GM12878 (cell line): ENCODE results near the gene KDM1B. TPM values are rescaled to one million over a fixed set of nuclear protein-coding genes. Genes with fewer than 3 reads are reported as not detected.

Experiments
- ATAC-seq: fragments of 200-7000 bp; cut with Tn5 transposase; 3 replicates; pipeline ENCODE4 v1.9.1; 2020; ENCODE audit warnings: mild to moderate bottlenecking, moderate library complexity
- BruUV-seq: library from RNA; stranded (reverse); fragments of 400-500 nt; replicated peaks from 2 replicates; lab custom pipeline; 2021; lab: Mats Ljungman, UMichigan
- CTCF ChIA-PET: fragments of 300-600 bp; sonication (Branson Sonifier 250); formaldehyde crosslinking; extraction: SDS; loops from one replicate; lab custom pipeline; 2021; ENCODE audit warnings: inconsistent platforms; lab: Yijun Ruan, JAX
- POLR2A ChIA-PET: fragments of 350-600 bp; formaldehyde crosslinking; extraction: SDS; loops from one replicate; lab custom pipeline; 2021; ENCODE audit warnings: inconsistent platforms; lab: Charles Lee
- RAD21 ChIA-PET: fragments of 300-600 bp; sonication (Branson Sonifier 250); formaldehyde crosslinking; loops from one replicate; lab custom pipeline; 2023; ENCODE audit warnings: antibody characterized with exemption; ENCODE audit not compliant: unreplicated experiment; lab: Charles Lee
- SMC1A ChIA-PET: fragments of 300-600 bp; sonication (Branson Sonifier 250); formaldehyde crosslinking; loops from one replicate; lab custom pipeline; 2023; ENCODE audit not compliant: unreplicated experiment, uncharacterized antibody; lab: Charles Lee
- DNase-seq: peaks from one replicate; pipeline ENCODE4 v3.0.0-alpha.2; 2011; ENCODE audit warnings: low read depth, low spot score
- FAIRE-seq: peaks from 3 replicates; lab custom pipeline; 2011; peaks lifted over from hg19 to GRCh38; lab: Jason Lieb, UNC
- H2AFZ ChIP-seq: 2 replicates; pipeline ENCODE4 v1.6.0; 2011; ENCODE audit warnings: low read depth, low read length, control low read depth; ENCODE audit not compliant: control insufficient read depth
- H3K27ac ChIP-seq: 2 replicates; pipeline ENCODE4 v1.5.1; 2011; ENCODE audit warnings: control low read depth; ENCODE audit not compliant: control insufficient read depth, insufficient read depth
- H3K27me3 ChIP-seq, 2 experiments: replicated peaks in 1 of 2; 2 replicates each; pipeline versions ENCODE4 v1.6.0 to v1.6.1; 2011; ENCODE audit warnings: low read length in 1 of 2; ENCODE audit not compliant: control insufficient read depth in 2 of 2, insufficient read depth in 2 of 2
- H3K36me3 ChIP-seq, 2 experiments: 2 replicates each; pipeline ENCODE4 v1.5.1; 2011; ENCODE audit warnings: low read length in 1 of 2; ENCODE audit not compliant: control insufficient read depth in 2 of 2, insufficient read depth in 2 of 2
- H3K4me1 ChIP-seq: 2 replicates; pipeline ENCODE4 v1.6.1; 2011; ENCODE audit warnings: mild to moderate bottlenecking, low read length, moderate library complexity, mixed read lengths; ENCODE audit not compliant: control insufficient read depth, insufficient read depth
- H3K4me2 ChIP-seq: 2 replicates; pipeline ENCODE4 v1.6.0; 2011; ENCODE audit warnings: control low read depth; ENCODE audit not compliant: control insufficient read depth, insufficient read depth
- H3K4me3 ChIP-seq: fragments of 200-600 bp; sonication (generic); 2 replicates; pipeline ENCODE4 v1.5.1; 2016
- H3K79me2 ChIP-seq: 2 replicates; pipeline ENCODE4 v1.6.0; 2011; ENCODE audit warnings: low read length; ENCODE audit not compliant: control insufficient read depth, insufficient read depth
- H3K9ac ChIP-seq: 2 replicates; pipeline ENCODE4 v1.8.0; 2011; ENCODE audit warnings: low read length, control low read depth, mixed read lengths; ENCODE audit not compliant: control insufficient read depth, insufficient read depth
- H3K9me3 ChIP-seq: replicated peaks from 3 replicates; pipeline ENCODE4 v1.5.1; 2011; ENCODE audit warnings: mild to moderate bottlenecking, low read length; ENCODE audit not compliant: control insufficient read depth, insufficient read depth
- H4K20me1 ChIP-seq: 2 replicates; pipeline ENCODE4 v1.6.0; 2011; ENCODE audit not compliant: control insufficient read depth, insufficient read depth
- CHD1 ChIP-seq: IDR thresholded peaks from 2 replicates; pipeline ENCODE4 v1.6.1; 2012; ENCODE audit warnings: low read depth, low read length, improper control_type of control experiment
- FOXM1 ChIP-seq: IDR thresholded peaks from 2 replicates; pipeline ENCODE4 v1.6.1; 2012; ENCODE audit warnings: low read depth, mild to moderate bottlenecking, inconsistent platforms, low read length, moderate library complexity
- HDGF ChIP-seq: fragments of 450-650 bp; IDR thresholded peaks from 2 replicates; pipeline ENCODE4 v1.6.1; 2016; ENCODE audit warnings: antibody characterized with exemption
- IKZF2 ChIP-seq, 2 experiments: fragments of 450-650 bp; IDR thresholded peaks; 2 replicates each; pipeline ENCODE4 v1.6.1; 2017; ENCODE audit warnings: mild to moderate bottlenecking in 2 of 2, moderate library complexity in 2 of 2
- IRF4 ChIP-seq: IDR thresholded peaks from 2 replicates; pipeline ENCODE4 v1.6.1; 2011; ENCODE audit warnings: low read depth, low read length
- LARP7 ChIP-seq: fragments of 450-650 bp; IDR thresholded peaks from 2 replicates; pipeline ENCODE4 v1.6.1; 2017; ENCODE audit warnings: mild to moderate bottlenecking
- NBN ChIP-seq: fragments of 450-650 bp; IDR thresholded peaks from 2 replicates; pipeline ENCODE4 v1.6.1; 2016
- NFYA ChIP-seq: IDR thresholded peaks from 2 replicates; pipeline ENCODE4 v1.6.1; 2011; ENCODE audit warnings: low read depth, mild to moderate bottlenecking, low read length, improper control_type of control experiment, borderline replicate concordance
- NR2C1 ChIP-seq: fragments of 450-650 bp; IDR thresholded peaks from 2 replicates; pipeline ENCODE4 v1.6.1; 2017; ENCODE audit warnings: antibody characterized with exemption, mild to moderate bottlenecking, moderate library complexity
- POLR2A ChIP-seq: IDR thresholded peaks from 2 replicates; pipeline ENCODE4 v1.6.1; 2011; ENCODE audit warnings: low read depth, mild to moderate bottlenecking, low read length
- POLR2AphosphoS5 ChIP-seq: IDR thresholded peaks from 2 replicates; pipeline ENCODE4 v1.6.1; 2011; ENCODE audit warnings: mild to moderate bottlenecking, low read length, inconsistent platforms
- TARDBP ChIP-seq: IDR thresholded peaks from 2 replicates; pipeline ENCODE4 v1.6.1; 2016; ENCODE audit warnings: borderline replicate concordance
- WGBS: methylation state at CpG from one replicate; pipeline ENCODE4 v1.1.6; 2016; ENCODE audit warnings: low lambda C conversion rate; ENCODE audit not compliant: insufficient replicate concordance, insufficient coverage; ENCODE audit errors: missing lambda C conversion rate; 5-methylcytosine and 5-hydroxymethylcytosine counted together
- in situ Hi-C: fragments of 300-500 bp; cut with MboI; formaldehyde crosslinking; loops from 9 replicates; pipeline ENCODE4 v1.14.3; 2018; ENCODE audit warnings: mixed read lengths
- intact Hi-C: fragments of 100-400 bp; cut with micrococcal nuclease; formaldehyde crosslinking; loops from one replicate; pipeline ENCODE4 v1.14.2; 2022; ENCODE audit not compliant: unreplicated experiment
- polyA plus RNA-seq, 11 experiments: library from polyadenylated mRNA; depleted of rRNA in 4 of 11; unstranded in 6 of 11; stranded (reverse) in 5 of 11; fragments of >200 nt; fragmentation: Nextera tagmentation in 4 of 11; fragmentation: Illumina TruSeq in 1 of 11; extraction: Ambion mirVana in 4 of 11; extraction: Trizol in 1 of 11; gene quantifications; 1 replicate in 1 of 11; 2 replicates in 10 of 11; pipeline versions ENCODE4 v1.2.1 to v1.2.3, GENCODE V29; 2011 to 2016; ENCODE audit warnings: inconsistent platforms in 2 of 11, missing spikeins in 2 of 11, low read depth in 1 of 11
- total RNA-seq, 4 experiments: library from RNA; depleted of rRNA in 3 of 4; stranded (reverse); fragments of >200 nt in 3 of 4; fragmentation: Illumina TruSeq in 1 of 4; extraction: Trizol in 1 of 4; gene quantifications; 2 replicates each; pipeline versions ENCODE4 v1.2.1 to v1.2.3, GENCODE V29; 2013 to 2021
- TF ChIP-seq, protein P1 (sequence below): IDR thresholded peaks from 2 replicates; pipeline ENCODE4 v1.6.1; 2011; ENCODE audit warnings: low read depth, low read length, improper control_type of control experiment, borderline replicate concordance
- TF ChIP-seq, protein P2 (sequence below): fragments of 450-650 bp; formaldehyde crosslinking; IDR thresholded peaks from 2 replicates; pipeline ENCODE4 v1.4.0; 2020; ENCODE audit warnings: mild to moderate bottlenecking, moderate library complexity
- TF ChIP-seq, protein P3 (sequence below): fragments of 450-650 bp; IDR thresholded peaks from 2 replicates; pipeline ENCODE4 v1.6.1; 2017; ENCODE audit warnings: low read depth, mild to moderate bottlenecking, moderate library complexity
- TF ChIP-seq, protein P4 (sequence below): fragments of 450-650 bp; IDR thresholded peaks from 2 replicates; pipeline ENCODE4 v1.6.1; 2016; ENCODE audit warnings: mild to moderate bottlenecking

KDM1B gene
- total and polyA plus RNA-seq, 10 of the 15 experiments (the other 5 are each of a cell fraction or from before 2014, with no cell fraction given), result 1.7 to 22.5 (median 13.9) TPM

DNA sequence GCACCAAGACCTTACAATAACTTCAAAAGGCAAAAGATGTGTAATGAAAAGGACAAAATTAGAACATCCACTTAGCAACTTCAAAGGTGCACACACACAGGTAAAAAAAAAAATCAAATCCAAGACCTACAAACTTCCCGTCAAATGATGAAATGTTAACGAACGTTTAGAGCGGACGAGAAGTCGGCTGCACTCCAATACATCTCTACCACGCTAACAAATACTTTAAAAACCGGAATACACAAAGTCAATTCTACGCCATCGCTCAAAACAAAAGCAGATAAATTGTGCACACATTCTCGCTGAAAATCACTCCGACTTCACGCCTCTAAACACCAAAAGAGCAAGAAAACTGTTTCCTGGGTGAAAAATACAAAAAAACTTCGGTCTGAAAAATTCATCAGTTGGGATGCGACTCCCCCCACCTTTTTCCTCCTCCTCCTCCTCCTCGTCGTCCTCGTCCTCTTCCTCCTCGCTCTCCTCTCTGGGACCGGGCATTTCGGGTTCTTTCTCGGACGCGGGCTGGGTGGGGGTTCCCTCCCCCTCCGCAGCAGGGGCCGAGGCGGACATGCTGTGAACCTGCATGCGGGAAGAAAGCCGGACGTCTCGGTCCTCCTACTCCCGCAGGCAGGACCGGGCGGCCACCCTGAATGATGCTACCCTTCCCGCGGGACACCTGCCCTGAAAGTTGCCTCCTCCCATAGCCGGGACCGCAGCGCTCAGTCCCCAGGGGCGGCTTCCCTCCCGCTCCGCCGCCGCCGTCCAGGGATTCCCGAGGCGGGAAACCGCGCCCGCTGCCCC is 108.4 kb downstream of the KDM1B start:
- Histone ChIP-seq H3K36me3 (peaks cover 0 to 5% of the 10 kb centered on the region in 2 experiments; a peak in 1 of 4 replicates), H3K4me3 (peak overlapping the region; percentile 70), H3K79me2 (peaks cover 64% of the 10 kb centered on the region), H3K9ac (peak overlapping the region; percentile 97), H2AFZ (peak overlapping the region; percentile 75), H3K27ac (peak overlapping the region; percentile 96), H3K27me3 (no peaks in the 10 kb centered on the region), H3K9me3 (peaks cover 4% of the 10 kb centered on the region), H4K20me1 (peaks cover 3% of the 10 kb centered on the region; the same call in 1 of the 2 replicates), H3K4me1 (peaks cover 28% of the 10 kb centered on the region), H3K4me2 (peak overlapping the region; percentile 75)
- ChIA-PET POLR2A (interaction anchor here (0.7 kb wide), 1 partner anchor 1846 kb away, joined by 3 read pairs; no protein-coding TSS in a partner anchor), RAD21 (interaction anchor here (0.5 kb wide), 1 partner anchor 108 kb away, joined by 3 read pairs; the partner anchor contains the start of gene KDM1B), SMC1A (interaction anchor here (0.6 kb wide), 1 partner anchor 129 kb away, joined by 3 read pairs; no protein-coding TSS in a partner anchor), CTCF (no interaction called here)
- under 1% methylated on average over 48 of the region's 50 CpGs for WGBS
- DNase-seq, result no peak
- in situ Hi-C loops, result loop anchor here (10.0 kb wide), 1 partner anchor 269 kb away; no protein-coding TSS in a partner anchor
- ATAC-seq, result peak; percentile 6
- BruUV-seq, result TSS peak; percentile 84
- intact Hi-C loops, result loop anchor here (1.0 to 5.0 kb wide), 2 partner anchors 49 to 556 kb away; partner anchors contain the start of gene NUP153
- FAIRE-seq, result no peak
- peak; percentile 65 for TF ChIP-seq POLR2AphosphoS5
- TF ChIP-seq, protein P1, sequence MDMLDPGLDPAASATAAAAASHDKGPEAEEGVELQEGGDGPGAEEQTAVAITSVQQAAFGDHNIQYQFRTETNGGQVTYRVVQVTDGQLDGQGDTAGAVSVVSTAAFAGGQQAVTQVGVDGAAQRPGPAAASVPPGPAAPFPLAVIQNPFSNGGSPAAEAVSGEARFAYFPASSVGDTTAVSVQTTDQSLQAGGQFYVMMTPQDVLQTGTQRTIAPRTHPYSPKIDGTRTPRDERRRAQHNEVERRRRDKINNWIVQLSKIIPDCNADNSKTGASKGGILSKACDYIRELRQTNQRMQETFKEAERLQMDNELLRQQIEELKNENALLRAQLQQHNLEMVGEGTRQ, result no peak
- TF ChIP-seq, protein P2, sequence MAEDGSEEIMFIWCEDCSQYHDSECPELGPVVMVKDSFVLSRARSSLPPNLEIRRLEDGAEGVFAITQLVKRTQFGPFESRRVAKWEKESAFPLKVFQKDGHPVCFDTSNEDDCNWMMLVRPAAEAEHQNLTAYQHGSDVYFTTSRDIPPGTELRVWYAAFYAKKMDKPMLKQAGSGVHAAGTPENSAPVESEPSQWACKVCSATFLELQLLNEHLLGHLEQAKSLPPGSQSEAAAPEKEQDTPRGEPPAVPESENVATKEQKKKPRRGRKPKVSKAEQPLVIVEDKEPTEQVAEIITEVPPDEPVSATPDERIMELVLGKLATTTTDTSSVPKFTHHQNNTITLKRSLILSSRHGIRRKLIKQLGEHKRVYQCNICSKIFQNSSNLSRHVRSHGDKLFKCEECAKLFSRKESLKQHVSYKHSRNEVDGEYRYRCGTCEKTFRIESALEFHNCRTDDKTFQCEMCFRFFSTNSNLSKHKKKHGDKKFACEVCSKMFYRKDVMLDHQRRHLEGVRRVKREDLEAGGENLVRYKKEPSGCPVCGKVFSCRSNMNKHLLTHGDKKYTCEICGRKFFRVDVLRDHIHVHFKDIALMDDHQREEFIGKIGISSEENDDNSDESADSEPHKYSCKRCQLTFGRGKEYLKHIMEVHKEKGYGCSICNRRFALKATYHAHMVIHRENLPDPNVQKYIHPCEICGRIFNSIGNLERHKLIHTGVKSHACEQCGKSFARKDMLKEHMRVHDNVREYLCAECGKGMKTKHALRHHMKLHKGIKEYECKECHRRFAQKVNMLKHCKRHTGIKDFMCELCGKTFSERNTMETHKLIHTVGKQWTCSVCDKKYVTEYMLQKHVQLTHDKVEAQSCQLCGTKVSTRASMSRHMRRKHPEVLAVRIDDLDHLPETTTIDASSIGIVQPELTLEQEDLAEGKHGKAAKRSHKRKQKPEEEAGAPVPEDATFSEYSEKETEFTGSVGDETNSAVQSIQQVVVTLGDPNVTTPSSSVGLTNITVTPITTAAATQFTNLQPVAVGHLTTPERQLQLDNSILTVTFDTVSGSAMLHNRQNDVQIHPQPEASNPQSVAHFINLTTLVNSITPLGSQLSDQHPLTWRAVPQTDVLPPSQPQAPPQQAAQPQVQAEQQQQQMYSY (CRISPR knock-in tag), result no peak
- TF ChIP-seq FOXM1, result peak; percentile 2; the same call in 1 of the 2 replicates
- 0 out of 2 replicates have a peak, but pooled peaks have one; percentile 60 for TF ChIP-seq NBN
- peak; percentile 44 to 46; a peak in 2 of 4 replicates for TF ChIP-seq IKZF2 (IDR thresholded peaks at IDR 0.05)
- TF ChIP-seq TARDBP, result no peak
- TF ChIP-seq, protein P3, sequence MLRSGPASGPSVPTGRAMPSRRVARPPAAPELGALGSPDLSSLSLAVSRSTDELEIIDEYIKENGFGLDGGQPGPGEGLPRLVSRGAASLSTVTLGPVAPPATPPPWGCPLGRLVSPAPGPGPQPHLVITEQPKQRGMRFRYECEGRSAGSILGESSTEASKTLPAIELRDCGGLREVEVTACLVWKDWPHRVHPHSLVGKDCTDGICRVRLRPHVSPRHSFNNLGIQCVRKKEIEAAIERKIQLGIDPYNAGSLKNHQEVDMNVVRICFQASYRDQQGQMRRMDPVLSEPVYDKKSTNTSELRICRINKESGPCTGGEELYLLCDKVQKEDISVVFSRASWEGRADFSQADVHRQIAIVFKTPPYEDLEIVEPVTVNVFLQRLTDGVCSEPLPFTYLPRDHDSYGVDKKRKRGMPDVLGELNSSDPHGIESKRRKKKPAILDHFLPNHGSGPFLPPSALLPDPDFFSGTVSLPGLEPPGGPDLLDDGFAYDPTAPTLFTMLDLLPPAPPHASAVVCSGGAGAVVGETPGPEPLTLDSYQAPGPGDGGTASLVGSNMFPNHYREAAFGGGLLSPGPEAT, result peak; percentile 9; the same call in 1 of the 2 replicates
- 0 out of 2 replicates have a peak, but pooled peaks have one; percentile 47 for TF ChIP-seq LARP7
- 0 out of 2 replicates have a peak, but pooled peaks have one; percentile 1 for TF ChIP-seq NR2C1
- TF ChIP-seq NFYA, result no peak
- TF ChIP-seq POLR2A, result peak; percentile 67; the same call in 1 of the 2 replicates
- no peak for TF ChIP-seq IRF4
- TF ChIP-seq, protein P4, sequence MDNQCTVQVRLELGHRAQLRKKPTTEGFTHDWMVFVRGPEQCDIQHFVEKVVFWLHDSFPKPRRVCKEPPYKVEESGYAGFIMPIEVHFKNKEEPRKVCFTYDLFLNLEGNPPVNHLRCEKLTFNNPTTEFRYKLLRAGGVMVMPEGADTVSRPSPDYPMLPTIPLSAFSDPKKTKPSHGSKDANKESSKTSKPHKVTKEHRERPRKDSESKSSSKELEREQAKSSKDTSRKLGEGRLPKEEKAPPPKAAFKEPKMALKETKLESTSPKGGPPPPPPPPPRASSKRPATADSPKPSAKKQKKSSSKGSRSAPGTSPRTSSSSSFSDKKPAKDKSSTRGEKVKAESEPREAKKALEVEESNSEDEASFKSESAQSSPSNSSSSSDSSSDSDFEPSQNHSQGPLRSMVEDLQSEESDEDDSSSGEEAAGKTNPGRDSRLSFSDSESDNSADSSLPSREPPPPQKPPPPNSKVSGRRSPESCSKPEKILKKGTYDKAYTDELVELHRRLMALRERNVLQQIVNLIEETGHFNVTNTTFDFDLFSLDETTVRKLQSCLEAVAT, result peak; percentile 71; the same call in 1 of the 2 replicates
- no peak for TF ChIP-seq HDGF
- 0 out of 2 replicates have a peak, but pooled peaks have one; percentile 21 for TF ChIP-seq CHD1
